Umbilical cord (tissue), 2 donors: ENCODE measurements around the gene CFAP58. TPM values are rescaled to one million over a fixed set of nuclear protein-coding genes. Genes with fewer than 3 reads are reported as not detected.
A peak's percentile ranks its signal among the peaks of the same experiment; 100 is the strongest.
"Not testable (repeated sequence)": the region's sequence is repeated elsewhere in the genome, so short reads cannot be mapped to it uniquely, and the experiment has no call there.

Experiments used
- DNase-seq: peaks from one replicate; pipeline ENCODE4 v3.0.0-alpha.2; 2015; ENCODE audit warnings: low spot score
- total RNA-seq: library from RNA; depleted of rRNA; stranded (reverse); fragments of >200 nt; gene quantifications from one replicate; pipeline ENCODE4 v1.2.3, GENCODE V29; 2014; ENCODE audit warnings: low replicate concordance; ENCODE audit not compliant: insufficient read depth

Gene CFAP58
- total RNA-seq, 1 donor from 2014 or later = 0.48 TPM

DNA sequence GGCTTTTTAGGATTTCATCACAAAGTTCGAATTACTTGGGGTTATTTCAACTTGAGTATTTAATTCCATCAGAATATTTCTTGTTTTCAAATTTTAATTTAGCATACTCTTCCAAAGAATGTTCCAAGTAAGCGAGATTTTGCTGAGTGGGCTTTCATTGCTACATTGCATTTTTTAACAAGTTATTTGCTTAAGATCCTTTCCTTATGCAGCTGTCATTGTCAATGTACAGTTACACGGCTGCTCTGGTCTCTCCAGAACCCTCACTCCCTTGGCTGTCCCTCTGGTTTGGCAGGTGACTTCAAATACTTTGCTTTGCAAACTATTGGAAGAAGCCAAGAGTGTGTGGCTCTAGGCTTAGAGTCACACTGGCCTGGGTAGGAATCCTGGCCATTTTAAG is 80.0 kb downstream of the CFAP58 start:
- no peak for DNase-seq

- DNase-seq = no peak
Measured at GRCh38 chr10:104434601-104435000, 81.0 kb downstream of the CFAP58 start.

GRCh38 chr10:104435822-104436221 is 82.2 kb downstream of the CFAP58 start:
- no peak for DNase-seq

- DNase-seq = no peak
Measured at GRCh38 chr10:104437226-104437625, 83.6 kb downstream of the CFAP58 start.

DNA sequence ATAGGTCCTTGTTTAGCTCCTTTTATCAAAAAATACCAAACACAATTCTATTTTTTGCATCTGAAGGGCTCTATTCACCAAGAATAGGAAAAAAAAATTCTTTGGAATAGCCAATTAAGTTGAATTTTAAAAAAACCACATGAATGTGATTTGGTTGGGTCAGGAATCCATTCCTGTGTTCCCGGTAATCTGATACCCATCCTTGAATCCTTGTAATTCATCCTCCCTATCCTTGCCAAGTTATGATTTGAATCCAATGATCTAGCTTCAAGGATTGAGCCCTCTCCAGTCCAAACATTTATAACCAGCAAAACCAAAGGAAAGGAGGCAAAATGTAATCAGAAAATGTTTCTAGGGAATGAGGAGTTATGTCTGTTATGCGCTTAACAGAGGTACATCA is 86.6 kb downstream of the CFAP58 start:
- no peak for DNase-seq

DNA sequence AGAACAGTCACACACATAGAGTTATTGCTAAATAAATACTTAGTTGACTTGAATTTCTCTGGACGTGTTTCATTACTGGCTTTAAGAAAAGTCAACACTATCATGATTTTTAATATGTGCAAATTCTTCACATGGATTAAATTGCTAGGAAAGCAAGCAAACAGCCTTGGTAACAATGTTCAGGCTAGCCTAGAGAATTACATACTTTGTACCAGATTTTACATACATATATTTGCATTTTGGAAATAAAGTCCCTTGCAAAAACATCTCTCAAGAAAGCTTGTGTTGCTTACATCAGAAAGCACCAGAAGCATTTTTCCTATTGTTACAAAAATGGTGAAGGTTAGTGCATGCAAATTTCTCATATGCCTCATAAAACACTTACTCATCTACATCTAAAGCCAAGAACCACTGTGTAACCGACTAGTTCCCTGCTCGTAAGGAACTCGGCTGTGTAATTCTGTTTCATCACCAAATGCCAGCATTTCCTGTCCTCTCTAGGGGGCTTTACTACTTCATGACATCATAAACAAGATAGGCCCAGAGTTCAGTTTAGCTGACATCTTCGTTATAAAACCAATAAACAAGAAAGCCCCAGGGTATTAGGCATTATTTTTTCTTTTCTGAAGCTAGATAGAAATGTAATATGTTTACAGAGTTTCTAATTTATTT is 87.8 kb downstream of the CFAP58 start:
- DNase-seq = peak; percentile 3

DNA sequence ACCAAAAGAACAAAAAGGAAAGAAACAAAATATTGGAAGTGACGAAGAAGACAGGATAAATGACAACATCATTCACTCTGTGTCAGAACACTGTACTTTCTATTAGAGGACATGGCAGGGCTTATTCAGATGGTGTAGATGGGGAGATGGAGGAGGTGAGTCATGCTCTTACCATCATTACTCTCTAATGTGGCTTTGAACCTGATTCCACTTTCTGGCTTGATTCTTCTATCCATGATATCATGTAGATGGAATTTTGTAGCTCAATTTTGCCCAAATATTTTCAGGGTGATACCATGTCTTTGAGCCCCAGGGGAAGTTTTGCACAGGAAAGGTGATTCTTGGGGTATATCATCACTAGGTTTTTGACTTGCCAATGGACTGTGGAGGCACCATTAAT is 91.7 kb downstream of the CFAP58 start:
- no peak for DNase-seq

- DNase-seq = no peak
Measured at GRCh38 chr10:104446151-104446550, 92.5 kb downstream of the CFAP58 start.

- DNase-seq = no peak
Measured at GRCh38 chr10:104447331-104447730, 93.7 kb downstream of the CFAP58 start.

DNA sequence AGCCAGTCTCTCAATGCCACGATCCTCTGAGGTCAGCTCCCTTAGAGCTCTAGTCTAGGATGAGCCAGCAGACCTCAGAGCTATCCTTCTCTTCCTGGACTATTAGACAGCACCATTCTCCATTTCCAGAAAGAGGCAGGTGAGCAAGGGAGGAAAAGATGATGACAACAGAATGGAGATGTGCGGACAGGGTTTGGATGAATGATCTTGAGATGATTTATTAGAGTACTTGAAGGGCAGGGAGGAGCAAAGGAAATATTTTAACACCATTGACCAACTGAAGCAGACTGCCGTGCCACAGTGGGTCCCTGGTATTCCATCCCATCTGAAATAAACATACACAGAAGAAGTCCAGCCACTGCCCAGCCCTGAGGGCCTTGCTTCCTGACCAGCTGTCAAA is 94.3 kb downstream of the CFAP58 start:
- DNase-seq = no peak

DNA sequence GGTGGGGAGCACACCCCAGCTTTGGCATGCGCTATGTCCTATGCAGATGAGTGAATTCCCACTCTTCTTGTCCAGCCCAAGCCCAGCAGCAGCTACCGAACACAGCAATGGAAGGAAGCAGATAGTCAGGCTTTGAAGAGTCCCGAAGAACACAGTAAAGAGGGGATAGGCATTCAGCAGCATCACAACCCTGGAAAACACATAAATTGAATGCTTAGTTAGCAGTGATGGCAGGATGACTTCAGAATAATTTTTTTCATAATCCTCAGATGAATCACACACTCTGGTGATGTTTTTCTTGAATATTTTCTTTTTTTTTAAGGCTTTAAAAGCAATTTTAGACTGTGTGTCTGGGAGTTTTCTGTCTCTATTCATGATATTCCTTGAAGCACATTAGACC is 95.8 kb downstream of the CFAP58 start:
- peak; percentile 63 for DNase-seq

- DNase-seq = no peak
Measured at GRCh38 chr10:104450490-104450889, 96.9 kb downstream of the CFAP58 start.

DNA sequence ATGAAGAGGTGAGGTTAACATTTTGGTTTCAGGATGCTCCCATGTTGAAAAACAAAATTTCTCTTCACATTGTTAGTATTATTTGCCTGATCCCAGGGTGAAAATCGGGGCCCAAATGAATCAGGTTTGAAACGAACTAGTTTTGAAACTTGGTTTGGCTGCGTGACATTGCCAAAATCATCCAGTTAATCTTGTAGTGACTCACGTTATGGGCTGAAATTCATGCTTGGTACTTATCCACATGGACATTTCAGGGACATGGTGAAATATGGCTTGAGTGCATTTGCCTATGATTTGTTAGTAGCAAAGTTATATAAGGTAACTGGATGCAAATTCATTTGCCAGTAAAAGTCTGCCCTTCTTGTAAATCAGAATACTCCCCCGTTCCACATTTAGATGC is 97.3 kb downstream of the CFAP58 start:
- no peak for DNase-seq

DNA sequence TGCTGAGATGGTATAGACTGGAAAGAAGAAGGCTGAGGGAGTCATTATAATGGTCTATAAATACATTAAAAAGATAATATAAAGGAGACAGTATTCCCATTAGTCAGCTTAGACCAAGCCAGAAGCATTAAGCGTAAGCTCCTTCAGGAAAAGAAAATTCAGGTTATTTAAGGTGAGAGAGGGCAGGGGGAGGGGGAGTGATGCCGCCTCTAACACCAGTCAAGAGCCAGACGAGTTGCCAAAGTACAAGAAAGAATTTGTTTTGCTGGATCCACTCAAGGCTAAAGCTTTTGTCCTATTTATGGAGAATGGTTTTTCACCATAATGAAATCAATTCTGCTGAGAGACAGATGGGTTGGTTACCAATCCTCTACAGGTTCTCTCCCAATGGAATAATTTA is 99.3 kb downstream of the CFAP58 start:
- no peak for DNase-seq

DNA sequence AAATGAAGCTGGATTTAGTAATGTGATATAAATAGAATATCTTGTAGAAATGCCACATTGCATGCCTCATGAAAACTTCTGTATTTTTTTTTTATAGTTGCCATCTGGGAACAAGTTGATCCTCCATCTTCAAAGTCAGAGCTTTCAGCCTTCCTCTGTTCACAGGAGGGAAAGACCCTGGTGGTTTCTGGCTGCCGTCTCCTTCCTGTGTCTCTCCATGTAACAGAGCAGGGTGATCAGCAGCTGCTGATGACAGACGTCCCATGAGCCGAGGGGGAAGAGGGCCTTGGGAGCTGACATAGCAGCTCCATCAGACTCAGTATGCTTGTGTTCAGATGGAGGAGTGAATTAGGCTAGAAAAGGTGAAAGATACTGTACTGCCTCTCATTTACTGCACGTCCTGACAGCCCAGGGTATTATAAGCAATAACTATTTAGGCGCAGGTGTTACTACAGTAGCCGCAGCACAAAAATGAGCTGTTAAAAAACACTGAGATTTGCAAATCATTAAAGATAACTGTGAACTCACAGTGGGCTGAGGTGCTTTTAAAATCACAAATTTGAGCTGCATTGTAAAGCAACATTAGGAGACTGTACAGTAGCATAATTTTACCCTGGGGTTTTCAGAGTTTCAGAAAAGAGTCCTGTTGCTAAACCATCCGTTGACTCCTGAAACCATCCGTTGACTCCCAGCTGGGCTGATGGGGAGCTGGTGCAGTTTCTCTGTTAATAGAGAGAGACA is 103.3 kb downstream of the CFAP58 start:
- no peak for DNase-seq

DNA sequence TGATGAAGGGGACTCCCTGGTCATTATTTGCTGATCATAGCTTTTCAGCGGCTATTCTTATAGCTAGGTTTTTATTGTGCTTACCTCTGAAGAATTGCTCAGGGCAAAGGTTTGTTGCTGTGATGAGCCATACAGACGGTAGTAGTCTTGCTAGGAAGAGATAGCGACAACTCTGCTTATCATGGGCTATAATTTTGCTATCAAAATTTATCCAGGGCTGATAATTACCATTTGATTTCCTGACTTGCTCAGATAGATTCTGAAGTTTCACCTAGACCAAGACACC is 103.9 kb downstream of the CFAP58 start:
- no peak for DNase-seq

- DNase-seq = not testable (repeated sequence)
Measured at GRCh38 chr10:104465575-104465974, 111.9 kb downstream of the CFAP58 start.

- not testable (repeated sequence) for DNase-seq
Measured at GRCh38 chr10:104468818-104469217, 115.2 kb downstream of the CFAP58 start.

DNA sequence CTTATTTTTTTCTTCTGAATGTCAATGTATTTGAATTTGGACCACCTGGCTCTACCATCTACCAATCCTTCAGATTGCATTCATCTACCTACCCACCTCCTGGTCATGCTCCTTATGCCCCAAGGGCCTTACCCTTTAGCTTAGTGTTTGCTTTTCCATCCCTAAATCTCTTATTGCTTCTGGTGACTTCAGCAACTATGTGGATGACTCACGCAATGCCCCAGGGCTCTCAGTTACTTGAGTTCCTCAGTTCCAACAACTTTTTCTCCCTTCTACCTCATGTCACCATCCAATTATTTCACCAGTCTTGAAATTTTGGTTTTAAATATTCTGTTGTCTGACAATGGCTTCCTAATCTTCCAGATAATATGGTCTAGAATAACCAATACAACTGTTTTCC is 118.9 kb downstream of the CFAP58 start:
- no peak for DNase-seq

DNA sequence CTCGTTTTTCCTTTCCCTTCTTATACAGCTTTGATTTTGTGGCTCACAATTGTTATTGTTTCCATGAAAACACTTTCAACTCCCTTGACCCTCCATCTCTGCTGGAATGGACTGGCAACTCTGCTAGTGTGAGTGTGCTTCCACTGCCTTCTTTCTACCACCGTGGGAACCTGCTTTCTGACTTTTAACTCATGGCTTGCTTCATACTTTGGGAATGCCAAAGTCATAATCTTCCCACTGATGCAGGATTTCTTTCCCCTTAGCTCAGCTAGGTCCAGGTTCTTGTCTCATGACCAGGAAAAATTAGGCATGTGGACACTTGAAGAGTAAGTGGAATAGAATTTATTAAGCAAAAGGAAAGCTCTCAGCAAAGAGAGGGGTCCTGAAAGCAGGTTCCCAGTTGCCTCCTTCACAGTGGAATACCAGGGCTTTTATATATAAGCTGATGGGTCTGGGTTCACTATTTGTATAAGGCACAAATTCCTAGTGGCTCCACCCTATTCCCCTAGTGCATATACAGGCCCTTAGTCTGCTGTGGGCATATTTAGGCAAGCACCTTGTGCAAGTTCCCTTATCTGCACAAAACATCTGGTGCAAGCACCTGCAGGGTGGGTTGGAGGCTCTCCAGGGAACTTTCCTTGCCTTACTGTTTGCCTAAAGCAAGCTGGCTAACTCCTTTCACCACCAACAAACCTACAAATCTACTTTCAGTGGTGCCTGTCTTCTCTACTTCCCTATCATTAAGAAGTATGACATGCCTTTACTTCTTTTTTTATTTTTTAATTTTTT is 119.5 kb downstream of the CFAP58 start:
- DNase-seq = no peak

- DNase-seq = no peak
Measured at GRCh38 chr10:104478380-104478779, 124.7 kb downstream of the CFAP58 start.

- no peak for DNase-seq
Measured at GRCh38 chr10:104479906-104480593, 126.4 kb downstream of the CFAP58 start.
